PFSK-1 (cell line): ENCODE data around the gene ZEB1.

Experiments used
- FOXP2 ChIP-seq: optimal IDR thresholded peaks from 2 replicates; pipeline ENCODE3; 2011; ENCODE audit warnings: borderline replicate concordance, control low read depth, inconsistent platforms; ENCODE audit not compliant: insufficient read depth; ENCODE audit errors: extremely low read length, extremely low read depth
- POLR2AphosphoS5 ChIP-seq: IDR thresholded peaks from 2 replicates; pipeline ENCODE4 v1.6.1; 2012; ENCODE audit warnings: low read depth, mild to moderate bottlenecking, control low read depth, low read length, moderate library complexity
- SIN3A ChIP-seq: IDR thresholded peaks from 2 replicates; pipeline ENCODE4 v1.6.1; 2012; ENCODE audit warnings: mild to moderate bottlenecking, low read length, moderate library complexity, borderline replicate concordance; ENCODE audit not compliant: insufficient read depth
- TAF1 ChIP-seq: IDR thresholded peaks from 2 replicates; pipeline ENCODE4 v1.6.1; 2012; ENCODE audit warnings: low read length, control low read depth, borderline replicate concordance; ENCODE audit not compliant: insufficient read depth
- TF ChIP-seq, protein P1 (sequence below), 2 experiments: IDR thresholded peaks; 2 replicates each; pipeline versions ENCODE4 v1.6.1 to v1.8.0; 2011 to 2012; ENCODE audit warnings: low read depth in 2 of 2, low read length in 2 of 2, control low read depth in 1 of 2, inconsistent platforms in 1 of 2, mild to moderate bottlenecking in 1 of 2, moderate library complexity in 1 of 2; ENCODE audit not compliant: insufficient read depth in 1 of 2

ZEB1 gene

DNA sequence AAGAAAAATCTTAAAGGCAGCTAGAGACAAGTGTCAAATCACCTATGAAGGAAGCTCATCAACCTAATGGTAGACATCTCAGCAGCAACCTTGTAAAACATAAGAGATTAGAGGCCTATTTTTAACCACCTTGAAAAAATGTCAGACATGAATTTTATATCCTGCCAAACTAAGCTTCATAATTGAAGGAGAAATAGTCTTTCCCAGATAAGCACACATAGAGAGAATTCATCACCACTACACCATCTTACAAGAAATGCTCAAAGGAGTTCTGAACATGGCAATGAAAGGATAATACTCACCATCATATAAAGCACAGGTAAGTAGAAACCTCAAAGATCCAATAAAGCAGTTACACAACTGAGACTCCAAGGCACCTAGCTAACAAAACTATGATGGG is 156.5 kb downstream of the ZEB1 start:
- TF ChIP-seq FOXP2 (no peak), POLR2AphosphoS5 (no peak), SIN3A (no peak), TAF1 (no peak)
- TF ChIP-seq, protein P1, sequence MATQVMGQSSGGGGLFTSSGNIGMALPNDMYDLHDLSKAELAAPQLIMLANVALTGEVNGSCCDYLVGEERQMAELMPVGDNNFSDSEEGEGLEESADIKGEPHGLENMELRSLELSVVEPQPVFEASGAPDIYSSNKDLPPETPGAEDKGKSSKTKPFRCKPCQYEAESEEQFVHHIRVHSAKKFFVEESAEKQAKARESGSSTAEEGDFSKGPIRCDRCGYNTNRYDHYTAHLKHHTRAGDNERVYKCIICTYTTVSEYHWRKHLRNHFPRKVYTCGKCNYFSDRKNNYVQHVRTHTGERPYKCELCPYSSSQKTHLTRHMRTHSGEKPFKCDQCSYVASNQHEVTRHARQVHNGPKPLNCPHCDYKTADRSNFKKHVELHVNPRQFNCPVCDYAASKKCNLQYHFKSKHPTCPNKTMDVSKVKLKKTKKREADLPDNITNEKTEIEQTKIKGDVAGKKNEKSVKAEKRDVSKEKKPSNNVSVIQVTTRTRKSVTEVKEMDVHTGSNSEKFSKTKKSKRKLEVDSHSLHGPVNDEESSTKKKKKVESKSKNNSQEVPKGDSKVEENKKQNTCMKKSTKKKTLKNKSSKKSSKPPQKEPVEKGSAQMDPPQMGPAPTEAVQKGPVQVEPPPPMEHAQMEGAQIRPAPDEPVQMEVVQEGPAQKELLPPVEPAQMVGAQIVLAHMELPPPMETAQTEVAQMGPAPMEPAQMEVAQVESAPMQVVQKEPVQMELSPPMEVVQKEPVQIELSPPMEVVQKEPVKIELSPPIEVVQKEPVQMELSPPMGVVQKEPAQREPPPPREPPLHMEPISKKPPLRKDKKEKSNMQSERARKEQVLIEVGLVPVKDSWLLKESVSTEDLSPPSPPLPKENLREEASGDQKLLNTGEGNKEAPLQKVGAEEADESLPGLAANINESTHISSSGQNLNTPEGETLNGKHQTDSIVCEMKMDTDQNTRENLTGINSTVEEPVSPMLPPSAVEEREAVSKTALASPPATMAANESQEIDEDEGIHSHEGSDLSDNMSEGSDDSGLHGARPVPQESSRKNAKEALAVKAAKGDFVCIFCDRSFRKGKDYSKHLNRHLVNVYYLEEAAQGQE (IDR thresholded peaks at IDR 0.05; ENCODE audit: insufficient read depth in 1 of 2, low read depth in 2 of 2, low read length in 2 of 2) = no peak

DNA sequence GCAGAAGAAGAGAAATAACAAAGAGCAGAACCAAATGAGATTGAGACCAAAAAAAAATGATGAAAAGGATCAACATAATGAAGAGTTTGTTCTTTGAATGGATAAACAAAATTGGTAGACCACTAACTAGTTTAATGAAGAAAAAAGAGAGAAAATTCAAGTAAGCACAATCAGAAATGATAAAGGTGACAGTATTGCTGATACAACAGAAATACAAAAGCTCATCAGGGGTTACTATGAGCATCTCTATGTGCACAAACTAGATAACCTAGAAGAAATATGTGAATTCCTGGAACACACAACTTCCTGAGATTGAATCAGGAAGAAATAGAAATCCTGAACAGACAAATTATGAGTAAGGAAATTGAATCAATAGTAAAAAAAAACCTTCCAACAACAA is 157.1 kb downstream of the ZEB1 start:
- TF ChIP-seq TAF1 = no peak
- TF ChIP-seq POLR2AphosphoS5 = no peak
- TF ChIP-seq, protein P1 (IDR thresholded peaks at IDR 0.05; ENCODE audit: insufficient read depth in 1 of 2, low read depth in 2 of 2, low read length in 2 of 2) = no peak
- no peak for TF ChIP-seq FOXP2
- no peak for TF ChIP-seq SIN3A

DNA sequence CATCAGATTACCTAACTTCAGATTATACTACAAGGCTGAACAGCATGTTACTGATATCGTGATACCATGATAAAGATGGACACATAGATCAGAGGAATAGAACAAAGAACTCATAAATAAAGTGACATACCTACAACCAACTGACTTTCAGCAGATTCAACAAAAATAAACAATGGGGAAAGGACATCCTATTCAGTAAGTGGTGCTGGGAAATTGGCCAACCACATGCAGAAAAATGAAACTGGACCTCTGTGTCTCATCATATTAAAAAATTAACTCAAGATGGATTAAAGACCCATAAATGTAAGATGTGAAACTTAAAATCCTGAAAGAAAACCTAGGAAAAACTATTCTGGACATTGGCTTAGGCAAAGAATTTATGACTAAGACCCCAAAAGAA is 158.6 kb downstream of the ZEB1 start:
- TF ChIP-seq, protein P1 (IDR thresholded peaks at IDR 0.05; ENCODE audit: insufficient read depth in 1 of 2, low read depth in 2 of 2, low read length in 2 of 2) = no peak

DNA sequence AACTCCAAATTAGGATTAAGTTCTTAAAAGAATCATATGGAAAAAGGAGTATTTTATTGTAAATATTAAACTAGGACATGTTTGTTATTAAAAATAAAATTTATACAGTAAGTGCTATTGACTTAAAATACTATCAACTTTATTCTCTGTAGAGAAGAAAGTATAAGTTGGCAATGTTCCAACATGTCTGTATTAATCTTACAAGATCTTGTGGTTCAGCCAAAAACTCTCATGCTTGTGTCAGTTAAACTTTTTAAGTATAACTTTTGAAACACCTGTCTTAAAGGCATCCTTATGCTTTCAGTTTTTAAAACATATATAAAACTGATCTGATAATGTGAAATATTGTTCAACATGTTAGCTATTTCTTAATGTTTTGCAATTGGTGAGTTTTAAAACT is 160.7 kb downstream of the ZEB1 start:
- TF ChIP-seq POLR2AphosphoS5 (no peak), TAF1 (no peak), SIN3A (no peak), FOXP2 (no peak)
- TF ChIP-seq, protein P1 (IDR thresholded peaks at IDR 0.05; ENCODE audit: insufficient read depth in 1 of 2, low read depth in 2 of 2, low read length in 2 of 2) = no peak

DNA sequence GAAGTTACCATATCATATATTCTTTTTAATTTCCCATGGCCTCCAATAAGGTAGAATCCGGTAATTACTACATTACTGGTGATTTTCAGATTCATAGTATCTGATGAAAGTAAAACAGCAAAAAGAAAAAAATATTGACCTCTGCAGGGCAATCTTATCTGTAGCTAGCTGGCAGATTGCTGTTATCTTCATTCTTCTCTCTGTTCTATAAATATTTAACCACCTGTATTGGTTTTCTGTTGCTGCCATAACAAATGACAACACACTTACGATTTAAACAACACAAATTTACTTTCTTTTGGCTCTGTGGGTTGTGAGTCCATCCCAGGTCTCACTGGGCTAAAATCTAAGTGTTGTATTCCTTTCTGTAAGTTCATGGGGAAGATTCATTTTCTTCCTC is 164.5 kb downstream of the ZEB1 start:
- TF ChIP-seq FOXP2 = no peak
- TF ChIP-seq, protein P1 (IDR thresholded peaks at IDR 0.05; ENCODE audit: insufficient read depth in 1 of 2, low read depth in 2 of 2, low read length in 2 of 2) = no peak
- TF ChIP-seq POLR2AphosphoS5 = no peak
- no peak for TF ChIP-seq TAF1
- TF ChIP-seq SIN3A = no peak
